ENCODE results near the gene MGARP. TPM values are rescaled to one million over a fixed set of nuclear protein-coding genes. Genes with fewer than 3 reads are reported as not detected.

Gene MGARP
- total and polyA plus RNA-seq, 2 donors: 1.1 to 1.5 TPM

DNA sequence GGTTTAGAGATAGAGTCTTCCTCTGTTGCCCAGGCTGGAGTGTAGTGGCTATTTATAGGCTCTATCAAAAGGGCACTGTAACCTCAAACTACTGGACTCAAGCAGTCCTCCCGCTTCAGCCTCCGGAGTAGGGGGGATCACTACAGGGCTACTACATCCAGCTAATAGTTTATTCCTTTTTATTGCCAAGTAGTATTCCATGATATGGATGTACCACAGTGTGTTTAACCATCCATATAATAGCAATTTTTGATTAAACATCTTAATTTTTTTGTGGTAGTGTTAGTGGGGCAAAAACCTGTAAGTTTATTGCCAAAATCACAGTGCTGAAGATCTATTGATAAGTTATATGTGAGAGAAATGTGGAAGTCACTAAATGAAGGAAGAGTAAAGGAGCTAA is 24.9 kb upstream of the MGARP start:
- H3K4me3 ChIP-seq (ENCODE audit: low read depth, low read length): no peak overlapping the region
- H3K36me3 ChIP-seq (ENCODE audit: insufficient read depth): no peaks in the 10 kb centered on the region
- 97% methylated on average over 2 of the region's 2 CpGs for WGBS
- no peaks in the 10 kb centered on the region for H3K4me1 ChIP-seq (ENCODE audit: insufficient read depth)
- H3K27ac ChIP-seq (ENCODE audit: low read depth): no peak overlapping the region
- DNase-seq (ENCODE audit: extremely low spot score): no peak

- under 1% methylated on average over 46 of the region's 46 CpGs for WGBS
- no peak for DNase-seq (ENCODE audit: extremely low spot score)
- Histone ChIP-seq H3K4me1 (ENCODE audit: insufficient read depth) (no peaks in the 10 kb centered on the region), H3K4me3 (ENCODE audit: low read depth, low read length) (peak within 1 kb of the TSS; percentile 85), H3K36me3 (ENCODE audit: insufficient read depth) (no peaks in the 10 kb centered on the region), H3K27ac (ENCODE audit: low read depth) (peak within 1 kb of the TSS; percentile 85)
Observed at GRCh38 chr4:139301821-139302611, 22.0 kb upstream of the MGARP start, which contains the start of gene NDUFC1. Gene NDUFC1 (minus strand): TSS chr4:139302477. CDS start chr4:139295798, 6,679 bp downstream.

GRCh38 chr4:139301113-139301820 is 21.2 kb upstream of the MGARP start, which contains the start of gene NAA15:
Gene NAA15 (plus strand): TSS chr4:139301505. CDS start chr4:139301778, 273 bp downstream.
- peak within 1 kb of the TSS; percentile 85 for H3K27ac ChIP-seq (ENCODE audit: low read depth)
- under 1% methylated on average over 61 of the region's 61 CpGs for WGBS
- DNase-seq (ENCODE audit: extremely low spot score): peak; percentile 95
- H3K36me3 ChIP-seq (ENCODE audit: insufficient read depth): no peaks in the 10 kb centered on the region
- peak within 1 kb of the TSS; percentile 85 for H3K4me3 ChIP-seq (ENCODE audit: low read depth, low read length)
- no peaks in the 10 kb centered on the region for H3K4me1 ChIP-seq (ENCODE audit: insufficient read depth)

GRCh38 chr4:139300431-139301112 is 20.5 kb upstream of the MGARP start:
- Histone ChIP-seq H3K36me3 (ENCODE audit: insufficient read depth) (no peaks in the 10 kb centered on the region), H3K27ac (ENCODE audit: low read depth) (peak overlapping the region; percentile 46), H3K4me1 (ENCODE audit: insufficient read depth) (no peaks in the 10 kb centered on the region), H3K4me3 (ENCODE audit: low read depth, low read length) (peak overlapping the region; percentile 85)
- peak; percentile 32 for DNase-seq (ENCODE audit: extremely low spot score)
- 8% methylated on average over 16 of the region's 16 CpGs for WGBS

- Histone ChIP-seq H3K27ac (ENCODE audit: low read depth) (no peak overlapping the region), H3K4me1 (ENCODE audit: insufficient read depth) (no peaks in the 10 kb centered on the region), H3K36me3 (ENCODE audit: insufficient read depth) (no peaks in the 10 kb centered on the region), H3K4me3 (ENCODE audit: low read depth, low read length) (no peak overlapping the region)
- no peak for DNase-seq (ENCODE audit: extremely low spot score)
- WGBS: 62% methylated on average over 1 of the region's 1 CpG
Observed at GRCh38 chr4:139299536-139299935, 19.5 kb upstream of the MGARP start.

GRCh38 chr4:139297001-139297410 is 17.0 kb upstream of the MGARP start:
- no peak for DNase-seq (ENCODE audit: extremely low spot score)
- Histone ChIP-seq H3K4me1 (ENCODE audit: insufficient read depth) (no peaks in the 10 kb centered on the region), H3K36me3 (ENCODE audit: insufficient read depth) (no peaks in the 10 kb centered on the region), H3K4me3 (ENCODE audit: low read depth, low read length) (no peak overlapping the region), H3K27ac (ENCODE audit: low read depth) (peak overlapping the region; percentile 31)
- WGBS: 82% methylated on average over 2 of the region's 2 CpGs

- WGBS: 12% methylated on average over 6 of the region's 6 CpGs
- peak overlapping the region; percentile 68 for H3K4me3 ChIP-seq (ENCODE audit: low read depth, low read length)
- no peaks in the 10 kb centered on the region for H3K4me1 ChIP-seq (ENCODE audit: insufficient read depth)
- H3K36me3 ChIP-seq (ENCODE audit: insufficient read depth): no peaks in the 10 kb centered on the region
- no peak for DNase-seq (ENCODE audit: extremely low spot score)
- no peak overlapping the region for H3K27ac ChIP-seq (ENCODE audit: low read depth)
Observed at GRCh38 chr4:139295942-139296299, 15.9 kb upstream of the MGARP start.

- Histone ChIP-seq H3K36me3 (ENCODE audit: insufficient read depth) (no peaks in the 10 kb centered on the region), H3K4me3 (ENCODE audit: low read depth, low read length) (peak overlapping the region; percentile 68), H3K27ac (ENCODE audit: low read depth) (peak overlapping the region; percentile 83), H3K4me1 (ENCODE audit: insufficient read depth) (no peaks in the 10 kb centered on the region)
- peak; percentile 85 for DNase-seq (ENCODE audit: extremely low spot score)
- WGBS: under 1% methylated on average over 51 of the region's 51 CpGs
Observed at GRCh38 chr4:139295206-139295941, 15.3 kb upstream of the MGARP start.

GRCh38 chr4:139286186-139286698 is 6.2 kb upstream of the MGARP start:
- no peaks in the 10 kb centered on the region for H3K4me1 ChIP-seq (ENCODE audit: insufficient read depth)
- no peak for DNase-seq (ENCODE audit: extremely low spot score)
- no peak overlapping the region for H3K4me3 ChIP-seq (ENCODE audit: low read depth, low read length)
- no peak overlapping the region for H3K27ac ChIP-seq (ENCODE audit: low read depth)
- no peaks in the 10 kb centered on the region for H3K36me3 ChIP-seq (ENCODE audit: insufficient read depth)
- 98% methylated on average over 7 of the region's 7 CpGs for WGBS

DNA sequence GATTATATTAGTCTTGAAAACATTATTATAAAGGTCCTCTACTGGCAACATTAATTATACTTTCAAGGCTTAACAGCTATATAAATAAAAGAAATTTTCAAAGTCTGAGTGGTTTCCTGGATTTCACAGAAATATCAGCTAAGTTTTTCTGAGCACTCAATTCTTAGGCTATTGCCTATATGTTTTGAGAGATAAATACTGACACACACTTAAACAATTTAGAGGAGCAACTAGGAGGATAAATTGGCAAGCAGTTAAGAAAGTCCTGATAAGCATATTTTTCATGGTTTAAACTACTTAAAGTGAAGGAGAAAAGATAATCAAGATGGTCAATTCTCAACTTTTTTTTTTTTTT is 2.7 kb upstream of the MGARP start:
- no peak for DNase-seq (ENCODE audit: extremely low spot score)
- Histone ChIP-seq H3K27ac (ENCODE audit: low read depth) (no peak overlapping the region), H3K4me3 (ENCODE audit: low read depth, low read length) (no peak overlapping the region), H3K36me3 (ENCODE audit: insufficient read depth) (no peaks in the 10 kb centered on the region), H3K4me1 (ENCODE audit: insufficient read depth) (no peaks in the 10 kb centered on the region)

GRCh38 chr4:139282065-139282720 is 2.2 kb upstream of the MGARP start:
- H3K36me3 ChIP-seq (ENCODE audit: insufficient read depth): no peaks in the 10 kb centered on the region
- no peak overlapping the region for H3K27ac ChIP-seq (ENCODE audit: low read depth)
- H3K4me1 ChIP-seq (ENCODE audit: insufficient read depth): no peaks in the 10 kb centered on the region
- DNase-seq (ENCODE audit: extremely low spot score): no peak
- no peak overlapping the region for H3K4me3 ChIP-seq (ENCODE audit: low read depth, low read length)
- WGBS: 65% methylated on average over 7 of the region's 7 CpGs

DNA sequence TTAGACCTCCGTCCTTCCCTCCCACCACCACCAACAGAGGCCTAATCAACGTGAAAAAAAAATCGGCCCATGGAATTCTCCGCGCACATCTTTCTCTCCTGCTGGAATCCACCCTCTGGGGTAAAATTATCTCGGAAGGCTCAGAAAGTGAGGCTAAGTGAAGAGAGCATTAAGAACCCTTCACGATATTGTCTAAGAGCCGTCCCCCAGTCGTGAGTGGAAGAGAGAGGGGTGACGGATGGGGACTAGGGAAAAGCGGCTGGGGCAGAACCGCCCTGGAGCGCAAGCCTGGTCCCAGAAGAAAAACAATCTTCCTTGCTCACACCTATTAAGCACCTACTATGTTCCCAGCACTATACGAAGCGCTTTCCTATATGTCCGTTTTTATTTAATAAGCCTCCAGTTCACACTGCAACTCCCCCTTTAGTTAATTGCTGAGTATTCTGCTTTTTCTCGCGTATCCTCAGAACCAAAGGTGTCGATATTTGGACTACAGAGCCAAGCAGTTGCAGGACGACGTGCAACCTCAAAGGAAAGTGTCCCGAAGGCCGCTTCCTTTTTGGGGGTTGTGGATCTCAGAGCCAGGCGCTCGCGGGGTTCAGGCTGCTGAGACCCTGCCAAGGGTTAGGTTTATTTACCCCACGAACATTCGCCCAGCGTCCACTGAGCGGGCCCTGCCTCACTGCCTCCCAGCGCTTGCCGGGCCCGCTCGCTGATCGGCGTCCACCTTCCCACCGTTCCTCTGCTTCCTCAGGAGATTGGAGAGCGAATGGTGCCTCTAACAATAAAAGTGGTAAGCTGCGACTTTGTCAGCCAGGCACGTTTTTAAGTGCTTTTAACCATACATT is 889 bp downstream of the MGARP start:
- H3K27ac ChIP-seq (ENCODE audit: low read depth): no peak overlapping the region
- H3K36me3 ChIP-seq (ENCODE audit: insufficient read depth): no peaks in the 10 kb centered on the region
- WGBS: 27% methylated on average over 40 of the region's 40 CpGs
- H3K4me3 ChIP-seq (ENCODE audit: low read depth, low read length): peak overlapping the region; percentile 30
- no peak for DNase-seq (ENCODE audit: extremely low spot score)
- no peaks in the 10 kb centered on the region for H3K4me1 ChIP-seq (ENCODE audit: insufficient read depth)
